ENCODE measurements around the gene BEGAIN. TPM values are rescaled to one million over a fixed set of nuclear protein-coding genes. Genes with fewer than 3 reads are reported as not detected.

The BEGAIN gene
- total RNA-seq, 4 donors from 2014 or later: 0.25 to 2.2 (median 1.6) TPM

GRCh38 chr14:100557658-100558057 lies 29.6 kb downstream of the BEGAIN start:
- WGBS, 2 donors: 59 to 62% methylated on average over 11 of the region's 11 CpGs
- intact Hi-C loops (cut with DNase I; ENCODE audit: low total_unique reads): loop anchor here (1.0 kb wide), 1 partner anchor 32 kb away; no protein-coding TSS in a partner anchor

GRCh38 chr14:100556936-100557505 lies 30.2 kb downstream of the BEGAIN start:
- intact Hi-C loops (cut with DNase I; ENCODE audit: low total_unique reads): loop anchor here (1.0 kb wide), 1 partner anchor 32 kb away; no protein-coding TSS in a partner anchor
- H3K4me3 ChIP-seq (ENCODE audit: low read depth, poor library complexity, severe bottlenecking): no peak overlapping the region
- WGBS, 2 donors: 49 to 52% methylated on average over 18 to 19 of the region's 22 CpGs
- TF ChIP-seq, protein P1, sequence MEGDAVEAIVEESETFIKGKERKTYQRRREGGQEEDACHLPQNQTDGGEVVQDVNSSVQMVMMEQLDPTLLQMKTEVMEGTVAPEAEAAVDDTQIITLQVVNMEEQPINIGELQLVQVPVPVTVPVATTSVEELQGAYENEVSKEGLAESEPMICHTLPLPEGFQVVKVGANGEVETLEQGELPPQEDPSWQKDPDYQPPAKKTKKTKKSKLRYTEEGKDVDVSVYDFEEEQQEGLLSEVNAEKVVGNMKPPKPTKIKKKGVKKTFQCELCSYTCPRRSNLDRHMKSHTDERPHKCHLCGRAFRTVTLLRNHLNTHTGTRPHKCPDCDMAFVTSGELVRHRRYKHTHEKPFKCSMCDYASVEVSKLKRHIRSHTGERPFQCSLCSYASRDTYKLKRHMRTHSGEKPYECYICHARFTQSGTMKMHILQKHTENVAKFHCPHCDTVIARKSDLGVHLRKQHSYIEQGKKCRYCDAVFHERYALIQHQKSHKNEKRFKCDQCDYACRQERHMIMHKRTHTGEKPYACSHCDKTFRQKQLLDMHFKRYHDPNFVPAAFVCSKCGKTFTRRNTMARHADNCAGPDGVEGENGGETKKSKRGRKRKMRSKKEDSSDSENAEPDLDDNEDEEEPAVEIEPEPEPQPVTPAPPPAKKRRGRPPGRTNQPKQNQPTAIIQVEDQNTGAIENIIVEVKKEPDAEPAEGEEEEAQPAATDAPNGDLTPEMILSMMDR (IDR thresholded peaks at IDR 0.05): no peak
- TF ChIP-seq POLR2A (IDR thresholded peaks at IDR 0.05): no peak
- no peak for DNase-seq (ENCODE audit: low spot score in 2 of 2)

More at GRCh38 chr14:100557658-100558057, 29.6 kb downstream of the BEGAIN start:
- H3K4me3 ChIP-seq (ENCODE audit: low read depth, poor library complexity, severe bottlenecking): no peak overlapping the region
- TF ChIP-seq, protein P1 (IDR thresholded peaks at IDR 0.05): no peak
- no peak for TF ChIP-seq POLR2A (IDR thresholded peaks at IDR 0.05)
- DNase-seq (ENCODE audit: low spot score in 2 of 2): no peak

GRCh38 chr14:100556140-100556475 lies 31.1 kb downstream of the BEGAIN start:
- intact Hi-C loops (cut with DNase I; ENCODE audit: low total_unique reads): no loop called here
- H3K4me3 ChIP-seq (ENCODE audit: low read depth, poor library complexity, severe bottlenecking): no peak overlapping the region
- WGBS, 2 donors: 82 to 91% methylated on average over 12 of the region's 12 CpGs
- TF ChIP-seq, protein P1 (IDR thresholded peaks at IDR 0.05): no peak
- TF ChIP-seq POLR2A (IDR thresholded peaks at IDR 0.05): no peak
- DNase-seq (ENCODE audit: low spot score in 2 of 2): no peak

GRCh38 chr14:100555436-100556139 lies 31.6 kb downstream of the BEGAIN start:
- no peak for DNase-seq (ENCODE audit: low spot score in 2 of 2)
- intact Hi-C loops (cut with DNase I; ENCODE audit: low total_unique reads): no loop called here
- no peak overlapping the region for H3K4me3 ChIP-seq (ENCODE audit: low read depth, poor library complexity, severe bottlenecking)
- WGBS, 2 donors: 85 to 90% methylated on average over 24 of the region's 24 CpGs
- TF ChIP-seq POLR2A (IDR thresholded peaks at IDR 0.05): no peak
- TF ChIP-seq, protein P1 (IDR thresholded peaks at IDR 0.05): no peak

- intact Hi-C loops (cut with DNase I; ENCODE audit: low total_unique reads): no loop called here
- H3K4me3 ChIP-seq (ENCODE audit: low read depth, poor library complexity, severe bottlenecking): no peak overlapping the region
- DNase-seq (ENCODE audit: low spot score in 2 of 2): no peak
- TF ChIP-seq, protein P1 (IDR thresholded peaks at IDR 0.05): no peak
- TF ChIP-seq POLR2A (IDR thresholded peaks at IDR 0.05): no peak
- WGBS, 2 donors: 88 to 94% methylated on average over 15 to 16 of the region's 17 CpGs
Measured at GRCh38 chr14:100554696-100555320, 32.4 kb downstream of the BEGAIN start.
